T-helper 9 cell (primary cell): Measurements from ENCODE around the gene CFAP97D2.
"Not testable (repeated sequence)": the region's sequence is repeated elsewhere in the genome, so short reads cannot be mapped to it uniquely, and the experiment has no call there.

ENCODE experiments used
- DNase-seq: peaks from one replicate; pipeline ENCODE4 v3.0.0-alpha.2; 2020

The CFAP97D2 gene

GRCh38 chr13:114236227-114236626, 57.2 kb downstream of the CFAP97D2 start:
- DNase-seq, result no peak

- DNase-seq, result no peak
Measured at GRCh38 chr13:114237415-114238112, 58.5 kb downstream of the CFAP97D2 start.

- DNase-seq, result no peak
Measured at GRCh38 chr13:114241918-114242317, 62.9 kb downstream of the CFAP97D2 start.

DNA sequence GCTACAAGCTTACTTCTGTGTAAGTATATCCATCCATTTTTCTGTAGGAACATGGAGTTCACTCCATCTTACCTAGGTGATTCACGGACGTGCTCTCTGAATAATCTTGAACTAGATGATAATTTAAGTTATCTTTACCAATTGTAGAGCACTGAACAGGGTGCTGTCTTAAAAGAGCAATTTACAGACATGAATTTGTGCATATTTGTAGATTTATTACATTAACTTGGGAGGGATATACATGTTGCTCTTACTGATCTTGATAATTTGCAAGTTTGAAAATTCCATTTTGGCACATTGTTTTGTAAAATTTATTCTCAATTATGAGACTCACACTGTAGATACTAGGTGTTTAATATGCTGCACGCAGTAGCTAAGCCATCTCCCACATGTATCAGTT, 64.9 kb downstream of the CFAP97D2 start:
- no peak for DNase-seq

- DNase-seq, result no peak
Measured at GRCh38 chr13:114244637-114245036, 65.6 kb downstream of the CFAP97D2 start.

GRCh38 chr13:114248011-114248410, 69.0 kb downstream of the CFAP97D2 start:
- DNase-seq, result no peak

DNA sequence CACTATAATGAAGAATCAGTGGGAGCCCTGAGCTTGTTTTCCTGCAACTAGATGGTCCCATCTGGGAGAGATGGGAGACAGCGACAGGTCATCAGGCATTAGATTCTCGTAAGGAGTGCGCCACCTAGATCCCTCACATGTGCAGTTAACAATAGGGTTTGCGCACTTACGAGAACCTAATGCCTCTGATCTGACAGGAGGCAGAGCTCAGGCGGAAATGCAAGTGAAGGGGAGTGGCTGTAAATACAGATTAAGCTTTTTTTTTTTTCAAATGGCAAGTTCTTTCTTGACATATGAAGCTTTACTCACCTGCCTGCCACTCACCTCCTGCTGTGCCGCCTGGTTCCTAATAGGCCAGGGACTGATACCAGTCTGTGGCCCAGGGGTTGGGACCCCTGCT, 70.0 kb downstream of the CFAP97D2 start:
- DNase-seq, result no peak

- DNase-seq, result not testable (repeated sequence)
Measured at GRCh38 chr13:114251639-114252440, 72.8 kb downstream of the CFAP97D2 start.

DNA sequence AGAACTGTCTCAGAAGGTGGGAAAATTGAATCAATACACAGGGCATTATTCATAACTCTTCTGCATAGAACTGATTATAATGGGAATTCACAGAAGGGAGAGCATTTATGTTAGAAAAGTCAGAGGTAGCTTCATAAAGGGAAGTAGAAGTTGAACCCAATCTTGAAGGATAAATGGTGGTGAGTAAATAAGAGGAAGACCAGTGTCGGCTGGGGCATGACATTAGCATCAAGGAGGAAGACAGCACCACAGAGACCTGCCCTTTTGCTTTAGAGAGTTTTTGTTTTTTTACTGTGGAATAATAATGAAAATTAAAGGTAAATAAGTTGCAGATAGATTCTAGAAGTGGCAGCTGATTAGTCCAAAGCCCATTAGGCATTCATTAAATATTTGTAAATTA, 77.5 kb downstream of the CFAP97D2 start:
- no peak for DNase-seq

DNA sequence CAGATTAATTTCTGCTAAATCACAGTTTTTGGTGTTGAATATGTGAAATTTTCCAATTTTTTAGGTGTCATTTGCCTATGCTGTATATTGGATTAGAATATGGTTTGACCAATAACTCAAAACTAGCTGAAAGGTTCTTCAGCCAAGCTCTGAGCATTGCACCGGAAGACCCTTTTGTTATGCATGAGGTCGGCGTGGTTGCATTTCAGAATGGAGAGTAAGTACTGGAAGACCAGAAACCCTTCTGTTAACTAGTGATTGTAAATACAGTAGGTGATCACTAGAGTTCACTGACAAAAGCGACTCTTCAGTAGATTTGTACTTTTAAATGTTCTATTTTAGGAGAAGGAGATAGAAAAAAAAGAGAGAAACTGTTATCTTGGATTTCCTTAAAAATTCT, 78.0 kb downstream of the CFAP97D2 start:
- DNase-seq, result no peak

DNA sequence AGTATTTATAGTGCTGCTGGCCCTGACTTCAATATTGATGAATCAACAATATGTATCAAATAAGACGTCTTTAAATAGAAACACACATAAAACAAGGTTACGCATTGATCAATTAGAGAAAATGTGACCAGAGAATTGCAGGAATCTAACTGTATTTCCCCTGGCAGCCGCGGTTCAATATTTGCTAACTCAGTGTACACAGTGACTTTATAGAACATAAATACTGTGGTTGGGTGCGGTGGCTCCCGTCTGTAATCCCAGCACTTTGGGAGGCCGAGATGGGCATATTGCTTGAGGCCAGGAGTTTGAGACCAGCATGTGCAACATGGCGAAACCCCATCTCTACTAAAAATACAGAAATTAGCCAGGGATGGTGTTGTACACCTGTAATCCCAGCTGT, 79.5 kb downstream of the CFAP97D2 start:
- DNase-seq, result no peak

- DNase-seq, result no peak
Measured at GRCh38 chr13:114259374-114259773, 80.3 kb downstream of the CFAP97D2 start.

DNA sequence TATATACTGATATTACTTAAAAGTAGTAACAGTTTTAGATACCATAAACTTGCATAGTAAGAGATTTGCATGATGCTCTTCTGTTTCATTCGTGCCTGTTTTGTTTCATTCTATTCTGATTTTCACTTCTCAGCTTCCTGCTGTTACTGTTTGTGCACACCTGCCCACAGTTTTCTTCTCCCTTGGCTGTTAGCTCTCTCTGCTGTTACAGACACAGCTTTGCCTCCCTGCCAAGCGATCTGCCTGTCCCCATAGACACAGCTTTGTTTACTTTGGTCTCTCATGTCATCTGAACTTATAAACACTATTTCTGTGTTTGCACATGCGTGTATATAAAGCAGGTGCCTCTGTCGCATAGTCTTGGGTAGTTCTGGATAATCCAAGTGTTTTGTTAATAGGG, 80.9 kb downstream of the CFAP97D2 start:
- no peak for DNase-seq

DNA sequence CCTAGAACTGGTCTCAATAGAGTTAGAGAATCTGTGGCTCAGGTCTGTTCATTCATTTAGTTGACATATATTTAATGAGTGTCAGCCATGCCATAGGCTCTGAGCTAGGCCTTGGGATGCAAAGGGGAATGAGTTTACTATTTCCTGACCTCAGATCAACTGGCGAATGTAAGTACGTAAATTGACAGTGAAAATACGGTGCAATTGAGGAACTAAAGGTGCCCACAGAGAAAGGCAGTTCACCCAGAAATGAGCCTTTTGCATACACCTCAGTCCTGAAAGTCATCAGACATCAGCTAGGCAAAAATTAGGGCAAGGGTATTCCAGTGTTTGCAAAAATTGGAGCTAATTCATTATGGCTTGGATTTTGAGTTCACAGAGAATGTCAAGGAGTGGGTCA, 81.8 kb downstream of the CFAP97D2 start:
- DNase-seq, result no peak

- no peak for DNase-seq
Measured at GRCh38 chr13:114261328-114261965, 82.4 kb downstream of the CFAP97D2 start.

- no peak for DNase-seq
Measured at GRCh38 chr13:114263578-114263977, 84.5 kb downstream of the CFAP97D2 start.

- not testable (repeated sequence) for DNase-seq
Measured at GRCh38 chr13:114264313-114264712, 85.3 kb downstream of the CFAP97D2 start.

- no peak for DNase-seq
Measured at GRCh38 chr13:114264886-114265611, 86.0 kb downstream of the CFAP97D2 start.

GRCh38 chr13:114266241-114266640, 87.2 kb downstream of the CFAP97D2 start:
- no peak for DNase-seq

DNA sequence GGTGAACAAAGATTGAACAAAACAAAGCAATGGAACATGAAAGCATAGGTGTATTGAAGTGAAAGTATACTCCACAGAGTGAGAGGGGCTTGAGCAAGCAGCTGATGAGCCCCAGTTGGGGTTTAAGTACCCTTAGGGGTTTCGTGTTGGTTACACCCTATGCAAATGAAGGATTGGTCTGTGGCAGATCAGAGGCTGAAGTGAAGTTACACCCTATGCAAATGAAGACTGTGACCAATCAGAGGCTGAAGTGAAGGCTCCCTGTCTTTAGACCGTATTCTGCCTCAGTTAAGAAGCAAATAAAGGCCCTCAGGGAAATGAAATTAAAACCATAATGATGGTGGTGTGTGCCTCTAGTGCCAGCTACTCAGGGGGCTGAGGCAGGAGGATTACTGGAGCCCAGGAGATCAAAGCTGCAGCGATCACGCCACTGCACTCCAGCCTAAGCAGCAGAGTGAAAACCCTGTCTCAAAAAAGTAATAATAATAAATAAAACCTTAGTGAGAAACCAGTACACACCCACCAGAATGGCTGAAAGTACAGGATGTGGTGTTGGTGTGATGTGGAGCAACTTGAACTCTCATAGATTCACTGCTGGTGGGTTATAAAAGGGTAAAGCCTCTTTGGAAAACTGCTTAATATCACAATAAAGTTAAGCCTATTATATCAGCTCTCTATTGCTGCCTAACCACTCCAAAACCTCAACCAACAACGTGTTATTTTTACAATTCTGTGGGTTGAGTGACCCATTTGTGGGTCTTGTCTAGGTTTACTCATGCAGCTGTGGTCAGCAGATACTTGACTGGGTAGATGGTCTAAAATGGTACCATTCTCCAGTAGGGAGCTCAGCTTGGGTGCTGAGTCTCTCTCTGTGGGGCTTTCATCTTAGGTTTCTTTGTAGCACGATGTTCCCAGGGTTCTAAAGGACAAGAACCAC, 89.6 kb downstream of the CFAP97D2 start:
- DNase-seq, result no peak

DNA sequence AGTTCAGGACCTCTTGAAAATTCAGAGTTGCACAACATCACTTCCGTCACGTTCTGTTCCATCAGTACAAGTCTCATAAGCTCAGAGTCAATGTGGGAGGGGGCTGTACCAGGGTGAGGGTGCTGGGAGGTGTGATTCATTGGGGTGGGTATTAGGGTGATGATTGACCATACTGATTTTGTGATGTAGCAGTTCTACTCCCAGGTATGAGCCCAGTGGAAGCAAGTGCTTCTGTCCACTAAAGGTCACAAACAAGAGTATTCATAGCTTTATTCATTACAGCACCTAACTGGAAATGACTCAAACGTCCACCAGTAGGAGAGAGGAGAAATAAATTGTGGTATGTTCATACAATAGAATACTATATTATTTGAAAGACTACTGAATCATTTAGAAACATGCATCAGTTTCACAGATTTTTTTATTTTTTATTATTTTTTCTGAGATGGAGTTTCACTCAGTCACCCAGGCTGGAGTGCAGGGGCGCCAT, 90.3 kb downstream of the CFAP97D2 start:
- no peak for DNase-seq
